Progenitor cell of endocrine pancreas (in vitro differentiated cells): ENCODE results near the gene SULT1C2. TPM values are rescaled to one million over a fixed set of nuclear protein-coding genes. Genes with fewer than 3 reads are reported as not detected.

Experiments used
- DNase-seq: peaks from one replicate; pipeline ENCODE4 v3.0.0; 2021; ENCODE audit warnings: low spot score; ENCODE audit not compliant: unreplicated experiment
- H3K27ac Mint-ChIP-seq: 2 replicates; pipeline ENCODE4 v1.8.0; 2021; ENCODE audit warnings: mild to moderate bottlenecking, moderate library complexity, mixed read lengths
- H3K27me3 Mint-ChIP-seq: 2 replicates; pipeline ENCODE4 v1.8.0; 2021; ENCODE audit warnings: mixed read lengths
- H3K36me3 Mint-ChIP-seq: 2 replicates; pipeline ENCODE4 v1.8.0; 2022; ENCODE audit warnings: mixed read lengths; ENCODE audit not compliant: insufficient read depth
- H3K4me1 Mint-ChIP-seq: 2 replicates; pipeline ENCODE4 v1.8.0; 2021; ENCODE audit warnings: low read depth, mixed read lengths
- H3K4me3 Mint-ChIP-seq: 2 replicates; pipeline ENCODE4 v1.8.0; 2021; ENCODE audit warnings: low read depth, mild to moderate bottlenecking, moderate library complexity, mixed read lengths
- H3K9me3 Mint-ChIP-seq: 2 replicates; pipeline ENCODE4 v1.8.0; 2021; ENCODE audit warnings: low read depth, mixed read lengths
- total RNA-seq: library from RNA; stranded (reverse); gene quantifications from 2 replicates; pipeline ENCODE4 v1.2.1, GENCODE V29; 2021
- TF ChIP-seq, protein P1 (sequence below): fragments of 200-600 bp; sonication (generic); IDR thresholded peaks from one replicate; pipeline ENCODE4 v1.5.0; 2021; ENCODE audit warnings: antibody characterized with exemption, mild to moderate bottlenecking; ENCODE audit not compliant: unreplicated experiment

SULT1C2 gene
- total RNA-seq, 1 donor from 2014 or later = 15.4 TPM

DNA sequence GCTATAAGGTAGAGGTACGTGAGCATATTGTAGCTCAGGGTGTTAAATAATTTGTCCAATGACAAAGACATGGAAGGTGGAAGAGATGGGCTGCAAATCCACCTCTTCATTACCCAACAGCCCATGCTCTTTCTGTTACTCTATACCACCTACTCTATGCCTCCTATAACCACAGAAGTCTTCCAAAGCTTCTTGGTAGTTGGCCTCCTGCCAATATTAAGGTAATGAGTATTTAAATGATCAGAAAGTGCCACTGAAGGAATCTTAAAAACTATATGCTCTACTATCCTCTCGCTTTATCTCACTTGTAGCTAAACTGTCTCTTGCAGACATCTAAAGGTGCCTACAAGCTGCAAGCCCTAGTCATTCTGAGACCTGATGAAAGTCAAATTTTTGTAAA is 41.1 kb downstream of the SULT1C2 start:
- Mint-ChIP-seq H3K4me1 (peaks cover 2% of the 10 kb centered on the region), H3K4me3 (no peak overlapping the region), H3K27me3 (no peaks in the 10 kb centered on the region), H3K27ac (no peak overlapping the region), H3K9me3 (no peaks in the 10 kb centered on the region), H3K36me3 (no peaks in the 10 kb centered on the region)
- TF ChIP-seq, protein P1, sequence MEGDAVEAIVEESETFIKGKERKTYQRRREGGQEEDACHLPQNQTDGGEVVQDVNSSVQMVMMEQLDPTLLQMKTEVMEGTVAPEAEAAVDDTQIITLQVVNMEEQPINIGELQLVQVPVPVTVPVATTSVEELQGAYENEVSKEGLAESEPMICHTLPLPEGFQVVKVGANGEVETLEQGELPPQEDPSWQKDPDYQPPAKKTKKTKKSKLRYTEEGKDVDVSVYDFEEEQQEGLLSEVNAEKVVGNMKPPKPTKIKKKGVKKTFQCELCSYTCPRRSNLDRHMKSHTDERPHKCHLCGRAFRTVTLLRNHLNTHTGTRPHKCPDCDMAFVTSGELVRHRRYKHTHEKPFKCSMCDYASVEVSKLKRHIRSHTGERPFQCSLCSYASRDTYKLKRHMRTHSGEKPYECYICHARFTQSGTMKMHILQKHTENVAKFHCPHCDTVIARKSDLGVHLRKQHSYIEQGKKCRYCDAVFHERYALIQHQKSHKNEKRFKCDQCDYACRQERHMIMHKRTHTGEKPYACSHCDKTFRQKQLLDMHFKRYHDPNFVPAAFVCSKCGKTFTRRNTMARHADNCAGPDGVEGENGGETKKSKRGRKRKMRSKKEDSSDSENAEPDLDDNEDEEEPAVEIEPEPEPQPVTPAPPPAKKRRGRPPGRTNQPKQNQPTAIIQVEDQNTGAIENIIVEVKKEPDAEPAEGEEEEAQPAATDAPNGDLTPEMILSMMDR = no peak
- no peak for DNase-seq

DNA sequence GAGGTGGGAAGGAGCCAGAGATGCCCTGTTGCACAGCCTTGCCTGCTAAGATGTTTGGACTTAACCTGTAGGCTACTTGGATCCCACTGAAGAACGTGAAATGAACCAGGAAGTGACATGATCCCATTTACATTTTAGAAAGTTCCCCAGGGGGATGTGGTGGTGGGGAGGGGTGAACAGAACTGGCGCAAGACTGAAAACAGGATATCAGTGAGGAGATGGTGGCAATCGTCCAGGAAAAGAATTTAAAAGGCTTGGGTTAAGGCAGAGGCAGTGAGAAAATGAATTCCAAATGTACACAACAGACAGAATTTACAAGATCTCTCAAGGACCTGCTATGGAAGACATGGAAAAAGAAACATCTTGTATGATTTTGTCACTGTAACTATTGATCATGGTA is 42.3 kb downstream of the SULT1C2 start:
- no peaks in the 10 kb centered on the region for H3K27me3 Mint-ChIP-seq
- H3K4me1 Mint-ChIP-seq = peaks cover 2% of the 10 kb centered on the region
- no peak overlapping the region for H3K27ac Mint-ChIP-seq
- no peaks in the 10 kb centered on the region for H3K36me3 Mint-ChIP-seq
- no peaks in the 10 kb centered on the region for H3K9me3 Mint-ChIP-seq
- TF ChIP-seq, protein P1 = no peak
- H3K4me3 Mint-ChIP-seq = no peak overlapping the region
- no peak for DNase-seq

DNA sequence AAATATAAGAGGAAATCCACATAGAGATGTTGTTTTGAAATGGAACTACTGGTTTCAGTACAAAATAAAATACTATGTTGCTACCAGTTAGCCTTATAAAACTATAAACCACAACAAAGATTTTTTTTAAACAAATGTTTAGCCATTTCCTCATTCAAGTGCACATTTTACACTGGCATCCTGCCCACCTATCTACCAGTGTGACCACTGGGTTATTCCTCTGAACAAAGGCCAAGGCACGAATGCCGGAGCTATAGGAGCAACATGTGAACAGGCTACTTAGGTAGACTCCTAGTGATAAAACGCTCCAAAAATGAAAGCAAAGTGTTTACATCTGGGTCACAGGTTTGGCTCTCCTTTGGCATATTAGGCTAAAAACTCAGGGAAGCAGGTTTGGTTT is 57.3 kb downstream of the SULT1C2 start:
- no peak overlapping the region for H3K4me3 Mint-ChIP-seq
- peaks cover 8% of the 10 kb centered on the region for H3K9me3 Mint-ChIP-seq
- H3K36me3 Mint-ChIP-seq = peaks cover 3% of the 10 kb centered on the region
- TF ChIP-seq, protein P1 = no peak
- no peaks in the 10 kb centered on the region for H3K27me3 Mint-ChIP-seq
- H3K4me1 Mint-ChIP-seq = peaks cover 17% of the 10 kb centered on the region
- no peak overlapping the region for H3K27ac Mint-ChIP-seq
- DNase-seq = no peak

DNA sequence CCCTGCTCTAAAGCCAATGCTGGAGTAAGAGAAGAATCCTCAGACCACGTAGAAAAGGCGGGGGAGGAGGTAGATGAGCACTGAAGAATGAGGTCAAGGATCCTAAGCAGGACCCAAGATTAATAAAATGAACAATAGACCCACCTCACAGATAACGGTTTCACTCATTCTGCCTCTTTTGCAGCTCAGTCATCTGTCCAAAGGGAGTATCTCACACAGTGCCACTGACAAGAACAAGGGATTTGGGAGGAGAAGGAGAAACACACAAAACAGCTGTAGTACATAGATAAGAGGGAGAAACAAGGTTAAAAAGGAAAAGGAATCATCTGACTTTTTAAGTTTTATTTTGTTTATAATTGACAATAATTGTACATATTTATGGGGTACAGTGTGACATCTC is 58.1 kb downstream of the SULT1C2 start:
- DNase-seq = no peak
- Mint-ChIP-seq H3K4me3 (no peak overlapping the region), H3K27ac (no peak overlapping the region), H3K36me3 (peaks cover 3% of the 10 kb centered on the region), H3K27me3 (no peaks in the 10 kb centered on the region), H3K4me1 (peaks cover 12% of the 10 kb centered on the region), H3K9me3 (peaks cover 5% of the 10 kb centered on the region)
- TF ChIP-seq, protein P1 = no peak

DNA sequence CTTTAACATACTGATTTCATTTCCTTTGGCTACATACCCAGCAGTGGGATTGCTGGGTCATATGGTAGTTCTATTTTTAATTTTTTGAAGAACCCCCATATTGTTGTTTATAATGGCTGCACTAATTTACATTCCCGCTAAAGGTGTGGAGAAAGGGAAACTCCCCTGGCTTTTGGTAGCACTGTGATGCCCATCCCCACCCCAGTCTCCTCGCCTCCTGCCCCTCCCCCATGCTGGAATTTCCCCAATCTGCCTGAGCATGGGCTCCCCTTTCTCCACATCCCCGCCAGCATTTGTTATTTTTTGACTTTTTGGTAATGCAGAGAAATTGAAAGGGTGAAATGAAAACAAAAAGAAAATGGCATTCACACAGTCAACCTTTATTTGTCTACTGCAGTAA is 59.1 kb downstream of the SULT1C2 start:
- peaks cover 5% of the 10 kb centered on the region for H3K9me3 Mint-ChIP-seq
- H3K4me3 Mint-ChIP-seq = no peak overlapping the region
- TF ChIP-seq, protein P1 = no peak
- no peak overlapping the region for H3K27ac Mint-ChIP-seq
- no peak for DNase-seq
- no peaks in the 10 kb centered on the region for H3K27me3 Mint-ChIP-seq
- H3K4me1 Mint-ChIP-seq = peaks cover 7% of the 10 kb centered on the region
- peaks cover 3% of the 10 kb centered on the region for H3K36me3 Mint-ChIP-seq
